Stomach (tissue), 9 donors: ENCODE measurements around the gene CDH5. TPM values are rescaled to one million over a fixed set of nuclear protein-coding genes. Genes with fewer than 3 reads are reported as not detected.

Experiments used
- DNase-seq, 2 donors: peaks; one replicate each; pipeline versions ENCODE4 v3.0.0 to v3.0.0-alpha.2; 2013 to 2019
- H3K27ac ChIP-seq, 5 donors: fragments of 200-600 bp in 4 of 5; sonication (generic) in 4 of 5; one replicate each; pipeline ENCODE4 v1.5.1; 2013 to 2019; ENCODE audit warnings: mild to moderate bottlenecking in 1 of 5, moderate library complexity in 1 of 5
- H3K27me3 ChIP-seq, 3 donors: fragments of 200-600 bp; sonication (generic); one replicate each; pipeline ENCODE4 v1.5.1; 2017 to 2019; ENCODE audit warnings: mixed run types in 1 of 3
- H3K36me3 ChIP-seq, 4 donors: fragments of 200-600 bp; sonication (generic); 1 replicate in 3 of 4; 2 replicates in 1 of 4; pipeline ENCODE4 v1.5.1; 2016 to 2019
- H3K4me1 ChIP-seq, 4 donors: fragments of 200-600 bp; sonication (generic); one replicate each; pipeline ENCODE4 v1.5.1; 2016 to 2019
- H3K4me3 ChIP-seq, 4 donors: fragments of 200-600 bp; sonication (generic) in 3 of 4; one replicate each; pipeline ENCODE4 v1.5.1; 2016 to 2019; ENCODE audit warnings: mild to moderate bottlenecking in 1 of 4
- H3K9me3 ChIP-seq, 4 donors: fragments of 200-600 bp; sonication (generic); one replicate each; pipeline ENCODE4 v1.5.1; 2016 to 2019
- EP300 ChIP-seq: sonication (generic); formaldehyde crosslinking; IDR thresholded peaks from one replicate; pipeline ENCODE4 v1.6.1; 2017; ENCODE audit warnings: antibody characterized with exemption
- POLR2A ChIP-seq, 4 donors: fragments of 450-650 bp; IDR thresholded peaks; one replicate each; pipeline ENCODE4 v1.6.1; 2016; ENCODE audit warnings: antibody characterized with exemption in 4 of 4, control low read depth in 2 of 4, mild to moderate bottlenecking in 1 of 4, moderate library complexity in 1 of 4
- POLR2AphosphoS5 ChIP-seq, 3 donors: sonication (generic); formaldehyde crosslinking; IDR thresholded peaks; one replicate each; pipeline ENCODE4 v1.6.1; 2016; ENCODE audit warnings: antibody characterized with exemption in 3 of 3
- WGBS, 5 donors: extraction: QIAGEN DNeasy Blood & Tissue Kit in 3 of 5; methylation state at CpG; one replicate each; pipeline versions ENCODE4 v1.1.5 to v1.1.7; 2013 to 2018; 5-methylcytosine and 5-hydroxymethylcytosine counted together
- intact Hi-C: fragments of 100-400 bp; cut with DNase I; formaldehyde crosslinking; loops from one replicate; pipeline ENCODE4 v1.15.1; 2023; ENCODE audit warnings: low total_unique reads
- polyA plus RNA-seq, 3 donors: library from polyadenylated mRNA; stranded (reverse); fragments of 200-250 nt; gene quantifications; one replicate each; pipeline ENCODE4 v1.2.3, GENCODE V29; 2013
- total RNA-seq, 5 donors: library from RNA; depleted of rRNA; stranded (reverse); fragments of >200 nt; gene quantifications; one replicate each; pipeline versions ENCODE4 v1.1.0 to v1.2.3, GENCODE V29; 2014 to 2016
- TF ChIP-seq, protein P1 (sequence below), 7 experiments: fragments of 450-650 bp in 4 of 7; fragments of 200-600 bp in 3 of 7; sonication (generic) in 3 of 7; IDR thresholded peaks; one replicate each; pipeline ENCODE4 v1.5.1; 2016 to 2019; ENCODE audit warnings: antibody characterized with exemption in 7 of 7, control low read depth in 2 of 7, mild to moderate bottlenecking in 1 of 7
- donor health status: healthy with polysubstance abuse.
- donor health status: Bipolar disorder and iron deficiency.
- donor health status: healthy.

Gene CDH5
- total and polyA plus RNA-seq, 8 donors = 2.4 to 46.9 (median 17.2) TPM

GRCh38 chr16:66438536-66438935 lies 72.0 kb downstream of the CDH5 start:
- WGBS, 5 donors = 76 to 88% (median 77%) methylated on average over 8 of the region's 8 CpGs
- no peak overlapping the region for H3K4me3 ChIP-seq
- H3K27ac ChIP-seq = no peak overlapping the region
- no peak for TF ChIP-seq EP300
- TF ChIP-seq, protein P1, sequence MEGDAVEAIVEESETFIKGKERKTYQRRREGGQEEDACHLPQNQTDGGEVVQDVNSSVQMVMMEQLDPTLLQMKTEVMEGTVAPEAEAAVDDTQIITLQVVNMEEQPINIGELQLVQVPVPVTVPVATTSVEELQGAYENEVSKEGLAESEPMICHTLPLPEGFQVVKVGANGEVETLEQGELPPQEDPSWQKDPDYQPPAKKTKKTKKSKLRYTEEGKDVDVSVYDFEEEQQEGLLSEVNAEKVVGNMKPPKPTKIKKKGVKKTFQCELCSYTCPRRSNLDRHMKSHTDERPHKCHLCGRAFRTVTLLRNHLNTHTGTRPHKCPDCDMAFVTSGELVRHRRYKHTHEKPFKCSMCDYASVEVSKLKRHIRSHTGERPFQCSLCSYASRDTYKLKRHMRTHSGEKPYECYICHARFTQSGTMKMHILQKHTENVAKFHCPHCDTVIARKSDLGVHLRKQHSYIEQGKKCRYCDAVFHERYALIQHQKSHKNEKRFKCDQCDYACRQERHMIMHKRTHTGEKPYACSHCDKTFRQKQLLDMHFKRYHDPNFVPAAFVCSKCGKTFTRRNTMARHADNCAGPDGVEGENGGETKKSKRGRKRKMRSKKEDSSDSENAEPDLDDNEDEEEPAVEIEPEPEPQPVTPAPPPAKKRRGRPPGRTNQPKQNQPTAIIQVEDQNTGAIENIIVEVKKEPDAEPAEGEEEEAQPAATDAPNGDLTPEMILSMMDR (IDR thresholded peaks at IDR 0.05) = no peak
- TF ChIP-seq POLR2A (IDR thresholded peaks at IDR 0.05) = no peak
- TF ChIP-seq POLR2AphosphoS5 (IDR thresholded peaks at IDR 0.05) = no peak
- intact Hi-C loops = no loop called here
- no peaks in the 10 kb centered on the region for H3K4me1 ChIP-seq
- DNase-seq = no peak
- no peaks in the 10 kb centered on the region for H3K36me3 ChIP-seq
- H3K27me3 ChIP-seq = peaks cover 0 to 59% (median 0%) of the 10 kb centered on the region in 3 donors
- no peaks in the 10 kb centered on the region for H3K9me3 ChIP-seq

GRCh38 chr16:66439051-66439730 lies 72.7 kb downstream of the CDH5 start:
- H3K9me3 ChIP-seq = no peaks in the 10 kb centered on the region
- DNase-seq = no peak
- no peaks in the 10 kb centered on the region for H3K4me1 ChIP-seq
- WGBS, 5 donors = 69 to 83% (median 73%) methylated on average over 5 of the region's 5 CpGs
- intact Hi-C loops = no loop called here
- no peak overlapping the region for H3K27ac ChIP-seq
- peaks cover 0 to 56% (median 0%) of the 10 kb centered on the region in 3 donors for H3K27me3 ChIP-seq
- H3K36me3 ChIP-seq = no peaks in the 10 kb centered on the region
- TF ChIP-seq, protein P1 (IDR thresholded peaks at IDR 0.05) = no peak
- TF ChIP-seq POLR2A (IDR thresholded peaks at IDR 0.05) (no peak), POLR2AphosphoS5 (IDR thresholded peaks at IDR 0.05) (no peak), EP300 (no peak)
- H3K4me3 ChIP-seq = no peak overlapping the region

GRCh38 chr16:66440271-66440802 lies 73.8 kb downstream of the CDH5 start:
- WGBS, 5 donors = 82 to 86% (median 84%) methylated on average over 10 of the region's 10 CpGs
- H3K27me3 ChIP-seq = peaks cover 0 to 58% (median 0%) of the 10 kb centered on the region in 3 donors
- H3K4me3 ChIP-seq = no peak overlapping the region
- no peak overlapping the region for H3K27ac ChIP-seq
- no peak for DNase-seq
- TF ChIP-seq POLR2AphosphoS5 (IDR thresholded peaks at IDR 0.05) (no peak), EP300 (no peak), POLR2A (IDR thresholded peaks at IDR 0.05) (no peak)
- TF ChIP-seq, protein P1 (IDR thresholded peaks at IDR 0.05) = no peak
- no peaks in the 10 kb centered on the region for H3K36me3 ChIP-seq
- no peaks in the 10 kb centered on the region for H3K4me1 ChIP-seq
- intact Hi-C loops = no loop called here
- H3K9me3 ChIP-seq = no peaks in the 10 kb centered on the region

DNA sequence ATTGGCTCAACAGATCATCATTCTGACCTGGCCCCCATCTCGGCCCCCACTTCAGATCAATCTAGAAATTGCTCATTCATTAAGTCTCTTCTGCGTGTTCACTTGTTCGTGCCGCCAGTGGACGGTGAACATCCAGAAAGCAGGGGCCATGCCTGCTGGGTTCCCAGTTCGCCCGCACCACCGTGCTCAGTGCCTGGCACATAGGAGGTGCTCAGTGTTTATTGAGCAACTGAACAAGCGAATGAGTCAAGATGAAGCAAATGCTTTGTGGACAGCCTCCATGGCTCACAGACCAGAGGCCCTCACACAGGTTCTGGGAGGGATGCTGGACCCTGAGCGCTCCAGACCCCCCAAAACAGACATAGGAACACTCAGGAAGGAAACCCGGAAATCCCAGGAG lies 74.5 kb downstream of the CDH5 start:
- Histone ChIP-seq H3K27ac (no peak overlapping the region), H3K4me3 (no peak overlapping the region), H3K9me3 (no peaks in the 10 kb centered on the region), H3K27me3 (peaks cover 0 to 58% (median 0%) of the 10 kb centered on the region in 3 donors), H3K36me3 (no peaks in the 10 kb centered on the region), H3K4me1 (no peaks in the 10 kb centered on the region)
- no peak for TF ChIP-seq POLR2AphosphoS5 (IDR thresholded peaks at IDR 0.05)
- TF ChIP-seq, protein P1 (IDR thresholded peaks at IDR 0.05) = no peak
- TF ChIP-seq POLR2A (IDR thresholded peaks at IDR 0.05) = no peak
- TF ChIP-seq EP300 = no peak
- DNase-seq = no peak
- whole genome bisulfite sequencing, 5 donors = 88 to 92% (median 89%) methylated on average over 11 of the region's 11 CpGs
- intact Hi-C loops = no loop called here
